OCI-LY7 (cell line): Measurements from ENCODE around the gene CWC27.

Source experiments
- CTCF ChIP-seq: fragments of 200-600 bp; sonication (generic); conservative IDR thresholded peaks from 2 replicates; pipeline ENCODE4 v1.5.1; 2014; ENCODE audit warnings: mild to moderate bottlenecking, antibody characterized with exemption, low read length, moderate library complexity, mixed read lengths
- EZH2phosphoT487 ChIP-seq: fragments of 200-600 bp; sonication (generic); IDR thresholded peaks from 2 replicates; pipeline ENCODE4 v1.6.1; 2018; ENCODE audit warnings: low read depth, borderline replicate concordance, mild to moderate bottlenecking, mixed run types, antibody characterized with exemption, low read length, moderate library complexity, mixed read lengths

DNA sequence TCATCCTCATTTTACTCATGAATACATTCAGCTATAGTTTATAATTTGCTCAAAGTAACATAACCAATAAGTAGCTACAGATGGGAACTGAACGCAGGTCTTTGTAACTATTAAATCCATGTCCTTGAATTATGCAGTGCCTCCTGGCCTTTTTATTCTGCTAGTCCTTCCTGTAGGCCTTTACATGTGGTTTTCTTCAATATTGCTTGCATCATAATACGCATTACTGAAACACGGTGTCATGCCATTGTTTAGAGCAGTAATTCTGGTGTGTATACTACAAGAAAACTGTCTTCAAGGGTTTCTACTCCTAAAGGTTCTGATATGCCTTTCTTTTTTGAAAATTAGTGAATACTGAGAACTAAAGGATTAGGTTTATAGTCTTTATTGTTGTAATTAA lies 20.7 kb downstream of the CWC27 start:
- TF ChIP-seq CTCF (no peak), EZH2phosphoT487 (no peak)
